GM18868 (cell line): ENCODE data around the gene KCND2.

Experiments
- ATAC-seq: cut with Tn5 transposase; IDR thresholded peaks from one replicate; pipeline ENCODE4 v1.9.1; 2021; ENCODE audit warnings: mild to moderate bottlenecking, moderate library complexity; ENCODE audit not compliant: unreplicated experiment

Gene KCND2

GRCh38 chr7:120405652-120406051 is 132.7 kb downstream of the KCND2 start:
- no peak for ATAC-seq

- ATAC-seq, result no peak
Observed at GRCh38 chr7:120407010-120407409, 134.0 kb downstream of the KCND2 start.

GRCh38 chr7:120412139-120413050 is 139.4 kb downstream of the KCND2 start:
- peak; percentile 94 for ATAC-seq

- no peak for ATAC-seq
Observed at GRCh38 chr7:120413164-120413563, 140.2 kb downstream of the KCND2 start.

- ATAC-seq, result no peak
Observed at GRCh38 chr7:120417244-120417979, 144.4 kb downstream of the KCND2 start.

GRCh38 chr7:120421151-120421651 is 148.2 kb downstream of the KCND2 start:
- ATAC-seq, result peak; percentile 94

GRCh38 chr7:120431016-120431415 is 158.0 kb downstream of the KCND2 start:
- peak; percentile 72 for ATAC-seq

GRCh38 chr7:120436487-120437060 is 163.6 kb downstream of the KCND2 start:
- ATAC-seq, result peak; percentile 33

- ATAC-seq, result peak; percentile 77
Observed at GRCh38 chr7:120441850-120442249, 168.9 kb downstream of the KCND2 start.

GRCh38 chr7:120442838-120443237 is 169.9 kb downstream of the KCND2 start:
- ATAC-seq, result peak; percentile 83

GRCh38 chr7:120444650-120445049 is 171.7 kb downstream of the KCND2 start:
- ATAC-seq, result no peak

GRCh38 chr7:120445276-120445675 is 172.3 kb downstream of the KCND2 start:
- ATAC-seq, result no peak

GRCh38 chr7:120452665-120453064 is 179.7 kb downstream of the KCND2 start:
- no peak for ATAC-seq

GRCh38 chr7:120456699-120457098 is 183.7 kb downstream of the KCND2 start:
- ATAC-seq, result no peak

GRCh38 chr7:120460949-120461348 is 188.0 kb downstream of the KCND2 start:
- ATAC-seq, result no peak

- no peak for ATAC-seq
Observed at GRCh38 chr7:120462991-120463390, 190.0 kb downstream of the KCND2 start.

GRCh38 chr7:120464104-120464503 is 191.1 kb downstream of the KCND2 start:
- no peak for ATAC-seq

GRCh38 chr7:120467676-120468075 is 194.7 kb downstream of the KCND2 start:
- no peak for ATAC-seq

- no peak for ATAC-seq
Observed at GRCh38 chr7:120468611-120469010, 195.6 kb downstream of the KCND2 start.

GRCh38 chr7:120472892-120473291 is 199.9 kb downstream of the KCND2 start:
- ATAC-seq, result no peak

GRCh38 chr7:120473352-120473751 is 200.4 kb downstream of the KCND2 start:
- ATAC-seq, result no peak
